HG03575 (cell line): ENCODE measurements around the gene FXYD1.
"Not testable (repeated sequence)": the region's sequence is repeated elsewhere in the genome, so short reads cannot be mapped to it uniquely, and the experiment has no call there.

ENCODE experiments used
- ATAC-seq: cut with Tn5 transposase; IDR thresholded peaks from one replicate; pipeline ENCODE4 v1.9.1; 2021; ENCODE audit not compliant: unreplicated experiment, insufficient number of reproducible peaks, low FRiP score; ENCODE audit errors: extremely low read depth

The FXYD1 gene

DNA sequence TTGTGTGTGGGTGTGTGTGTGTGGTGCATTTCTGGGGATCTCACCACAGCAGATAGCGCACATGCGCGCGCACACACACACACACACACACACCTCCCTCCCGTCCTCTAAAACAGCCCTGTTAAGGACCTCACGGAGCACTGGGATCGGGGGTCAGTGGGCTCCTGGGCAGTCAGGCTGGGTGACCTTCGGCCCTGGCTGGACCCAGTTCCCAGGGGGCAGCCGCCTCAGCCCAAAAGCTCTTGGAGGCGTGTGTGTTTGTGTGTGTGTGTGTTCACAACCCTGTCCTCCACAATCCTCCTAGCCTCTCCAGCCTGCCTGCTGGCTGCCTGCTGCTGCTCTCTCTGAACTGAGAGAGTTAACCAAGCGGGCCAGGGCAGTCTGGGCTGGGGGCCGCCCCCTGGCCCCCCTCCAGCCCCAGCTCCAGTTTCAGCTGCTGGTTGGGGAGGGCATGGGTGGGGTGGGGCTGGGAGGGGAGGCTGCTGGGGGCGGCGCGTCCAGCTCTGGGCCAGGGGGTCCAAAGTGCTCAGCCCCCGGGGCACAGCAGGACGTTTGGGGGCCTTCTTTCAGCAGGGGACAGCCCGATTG, at the start of gene FXYD1:
Gene FXYD1 (plus strand): TSS at position 520 of the 588 bp plus-strand sequence. CDS start 1,256 bp downstream, outside the sequence.
- ATAC-seq: no peak

DNA sequence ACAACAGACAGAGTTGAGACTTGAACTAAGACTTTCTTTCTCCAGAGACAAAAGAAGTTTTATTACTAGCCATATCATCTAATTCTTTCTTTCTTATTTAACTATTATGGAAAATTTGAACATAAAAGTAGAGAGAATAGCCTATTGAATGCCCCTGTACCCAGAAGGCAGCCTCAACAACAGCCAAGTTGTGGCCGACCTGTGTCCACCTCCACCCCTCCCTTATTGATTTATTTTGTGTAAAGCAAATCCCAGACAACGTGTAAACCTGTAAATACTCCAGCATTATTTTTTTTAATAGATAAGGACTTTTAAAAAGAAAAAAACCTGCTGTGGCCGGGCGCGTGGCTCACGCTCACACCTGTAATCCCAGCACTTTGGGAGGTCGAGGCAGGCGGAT, 49.1 kb upstream of the FXYD1 start:
- ATAC-seq: no peak

DNA sequence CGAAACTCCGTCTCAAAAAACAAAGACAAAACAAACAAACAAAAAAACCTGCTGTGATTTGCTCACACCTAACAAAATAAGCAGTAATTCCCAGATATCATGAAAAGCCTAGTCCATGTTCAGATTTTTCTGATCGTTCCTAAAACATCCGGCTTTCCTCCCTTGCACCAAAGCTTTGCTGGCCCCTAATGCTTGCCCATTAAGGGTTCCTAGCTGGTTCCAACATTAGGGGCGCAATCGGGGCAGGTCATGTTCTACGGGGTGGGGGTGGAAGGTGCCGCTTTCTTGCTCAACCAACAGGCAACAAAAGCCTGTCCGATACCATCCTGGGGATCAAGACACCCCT, 48.5 kb upstream of the FXYD1 start:
- ATAC-seq: no peak

DNA sequence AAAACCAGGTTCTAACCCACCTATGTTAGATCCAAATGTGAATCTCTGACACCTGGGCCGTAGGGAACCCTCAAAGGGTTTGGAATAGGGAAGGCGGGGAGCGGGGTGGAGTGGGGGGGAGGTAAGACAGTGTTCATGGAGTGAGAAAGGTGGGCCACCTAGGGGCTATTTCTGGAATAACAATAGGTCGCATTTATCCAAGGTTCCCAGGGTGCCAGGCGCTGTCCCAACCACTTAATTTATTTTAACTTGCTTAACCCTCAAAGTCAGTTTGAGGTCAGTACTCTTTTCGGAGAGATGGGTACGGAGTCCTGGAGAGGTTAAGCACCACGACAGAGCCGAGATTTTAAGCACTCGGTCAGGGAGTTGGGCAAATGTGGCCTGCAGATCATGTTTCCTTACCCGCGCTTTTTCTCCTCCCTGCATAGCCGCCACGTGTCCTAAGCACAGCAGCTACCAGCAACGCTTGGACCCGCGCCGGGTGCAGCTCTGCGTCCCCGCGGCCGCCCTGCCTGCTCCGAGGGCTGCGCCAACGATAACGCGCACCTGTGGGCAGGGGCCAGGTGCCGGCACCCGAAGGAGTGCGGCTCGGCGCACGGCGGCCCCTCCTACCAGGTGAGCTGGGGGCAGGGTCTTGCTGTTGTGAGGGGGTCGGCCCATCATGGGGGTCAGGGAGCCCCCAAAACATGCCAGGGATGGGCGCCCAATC, 48.0 kb upstream of the FXYD1 start:
- ATAC-seq: no peak

DNA sequence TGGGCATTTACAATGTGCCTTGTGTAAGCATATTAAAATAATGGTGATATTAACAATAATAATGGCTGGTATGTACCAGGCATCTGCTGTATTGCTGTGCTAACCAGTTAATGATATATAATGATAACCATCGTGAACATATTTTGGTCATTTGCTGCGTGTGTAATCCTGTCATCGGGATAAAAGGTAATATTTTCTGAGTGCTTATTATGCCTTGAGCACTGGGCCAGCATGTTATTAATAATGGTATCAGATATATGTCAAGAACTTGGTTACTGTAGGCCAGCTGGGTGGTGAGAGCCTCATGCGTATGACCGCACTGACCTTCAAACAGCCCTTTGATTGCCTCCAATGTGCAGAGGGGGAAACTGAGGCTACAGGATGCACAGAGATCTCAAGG, 45.2 kb upstream of the FXYD1 start:
- ATAC-seq: no peak

DNA sequence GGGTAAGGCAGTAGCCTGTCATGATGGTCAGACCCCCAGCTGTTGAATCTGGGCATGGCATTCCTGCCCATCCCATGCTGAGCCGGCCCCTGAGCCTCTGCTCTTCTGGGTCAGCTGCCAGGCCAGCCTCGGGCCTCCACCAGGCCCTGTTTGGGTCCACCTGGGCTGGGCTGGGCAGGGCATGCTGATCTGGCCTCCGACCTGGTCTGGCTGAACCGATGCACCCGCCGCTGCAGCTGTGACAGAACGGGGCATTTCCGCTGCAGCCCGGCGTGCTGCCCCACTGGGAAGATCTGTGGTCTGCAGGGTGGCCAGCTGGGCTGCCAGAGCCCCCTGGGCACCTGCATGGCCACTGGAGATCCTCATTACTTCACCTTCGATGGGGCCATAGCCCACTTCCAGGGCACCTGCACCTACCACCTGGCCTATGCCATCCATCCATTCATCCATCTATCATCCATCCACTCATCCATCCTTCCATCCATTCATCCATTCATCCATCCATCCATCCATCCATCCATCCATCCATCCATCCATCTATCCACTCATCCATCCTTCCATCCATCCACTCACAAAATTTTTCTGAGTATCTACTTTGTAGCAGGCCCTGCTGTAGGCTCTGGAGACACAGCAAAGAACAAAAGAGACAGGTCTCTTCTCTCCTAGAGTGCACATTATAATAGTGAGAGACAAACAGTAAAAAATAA, 44.5 kb upstream of the FXYD1 start:
- no peak for ATAC-seq

DNA sequence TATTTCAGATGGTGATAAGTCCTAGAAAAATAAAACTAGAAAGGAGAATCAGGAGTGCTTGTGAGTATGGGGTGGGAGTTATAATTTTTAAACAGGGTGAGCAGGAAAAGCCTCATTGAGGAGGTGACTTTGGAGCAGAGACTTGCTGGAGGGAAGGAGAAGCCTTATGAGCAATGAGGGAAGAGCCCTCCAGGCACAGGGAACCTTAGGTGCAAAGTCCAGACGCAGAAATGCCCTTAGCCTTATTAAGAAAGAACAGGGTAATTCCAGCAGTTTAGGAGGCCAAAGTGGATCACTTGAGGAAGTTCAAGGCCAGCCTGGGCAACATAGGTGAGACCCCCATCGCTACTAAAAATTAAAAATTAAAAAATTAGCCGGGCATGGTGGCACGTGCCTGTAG, 44.0 kb upstream of the FXYD1 start:
- ATAC-seq: no peak

DNA sequence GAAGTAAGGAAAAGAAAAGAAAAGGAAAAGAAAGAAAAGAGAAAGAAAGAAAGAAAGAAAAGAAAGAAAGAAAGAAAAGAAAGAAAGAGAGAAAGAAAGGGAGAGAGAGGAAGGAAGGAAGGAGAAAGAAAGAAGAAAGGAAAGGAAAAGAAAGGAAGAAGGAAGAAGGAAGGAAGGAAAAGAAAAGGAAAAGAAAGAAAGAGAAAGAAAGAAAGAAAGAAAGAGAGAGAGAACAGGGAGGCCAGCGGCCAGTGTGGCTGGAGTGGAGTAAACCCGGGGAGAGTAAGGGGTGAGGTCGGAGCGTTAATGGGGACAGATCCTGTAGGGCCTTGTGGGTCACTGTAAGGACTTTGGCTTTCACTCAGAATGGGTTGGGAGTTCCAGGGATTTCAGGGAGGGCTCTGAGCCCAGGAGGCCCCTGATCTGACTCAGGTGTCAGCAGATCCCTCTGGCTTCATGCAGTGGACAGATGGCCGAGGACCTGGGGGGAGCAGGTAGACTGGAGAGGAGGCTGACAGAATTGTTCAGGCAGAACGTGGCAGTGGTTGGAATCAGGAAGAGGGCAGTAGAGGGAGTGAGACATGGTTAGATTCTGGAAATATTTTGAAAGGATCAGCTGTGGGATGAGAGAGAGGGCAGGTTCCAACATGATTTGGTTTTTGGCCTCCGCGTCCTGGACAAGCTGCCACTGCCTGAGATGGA, 42.8 kb upstream of the FXYD1 start:
- no peak for ATAC-seq

DNA sequence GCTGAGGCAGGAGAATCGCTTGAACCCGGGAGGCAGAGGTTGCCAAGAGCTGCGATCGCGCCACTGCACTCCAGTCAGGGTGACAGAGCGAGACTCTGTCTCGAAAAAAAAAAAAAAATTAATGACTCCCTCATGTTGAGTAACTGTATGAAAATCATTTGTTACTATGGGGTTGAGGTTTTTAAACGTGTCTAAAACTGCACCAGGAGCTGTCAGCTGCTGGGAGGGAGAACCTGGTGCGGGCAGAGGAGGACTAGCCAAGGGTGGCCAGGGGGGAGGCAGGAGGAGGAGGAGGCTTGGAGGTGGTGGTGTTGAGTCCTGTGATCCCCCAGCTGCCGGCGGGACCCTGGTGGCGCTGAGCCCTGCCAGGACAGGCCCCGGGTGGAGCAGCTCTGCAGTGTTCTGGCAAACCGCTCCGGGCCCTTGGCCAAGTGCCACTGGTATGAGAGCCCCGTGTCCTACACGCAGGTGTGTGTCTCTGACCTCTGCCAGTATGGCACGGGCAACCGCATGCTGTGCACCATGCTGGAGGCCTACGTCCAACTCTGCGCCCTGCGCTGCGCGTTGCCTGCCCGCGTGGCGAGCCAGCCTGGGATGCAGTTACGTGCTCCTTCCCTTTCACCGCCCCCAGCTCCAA, 40.1 kb upstream of the FXYD1 start:
- ATAC-seq: no peak

DNA sequence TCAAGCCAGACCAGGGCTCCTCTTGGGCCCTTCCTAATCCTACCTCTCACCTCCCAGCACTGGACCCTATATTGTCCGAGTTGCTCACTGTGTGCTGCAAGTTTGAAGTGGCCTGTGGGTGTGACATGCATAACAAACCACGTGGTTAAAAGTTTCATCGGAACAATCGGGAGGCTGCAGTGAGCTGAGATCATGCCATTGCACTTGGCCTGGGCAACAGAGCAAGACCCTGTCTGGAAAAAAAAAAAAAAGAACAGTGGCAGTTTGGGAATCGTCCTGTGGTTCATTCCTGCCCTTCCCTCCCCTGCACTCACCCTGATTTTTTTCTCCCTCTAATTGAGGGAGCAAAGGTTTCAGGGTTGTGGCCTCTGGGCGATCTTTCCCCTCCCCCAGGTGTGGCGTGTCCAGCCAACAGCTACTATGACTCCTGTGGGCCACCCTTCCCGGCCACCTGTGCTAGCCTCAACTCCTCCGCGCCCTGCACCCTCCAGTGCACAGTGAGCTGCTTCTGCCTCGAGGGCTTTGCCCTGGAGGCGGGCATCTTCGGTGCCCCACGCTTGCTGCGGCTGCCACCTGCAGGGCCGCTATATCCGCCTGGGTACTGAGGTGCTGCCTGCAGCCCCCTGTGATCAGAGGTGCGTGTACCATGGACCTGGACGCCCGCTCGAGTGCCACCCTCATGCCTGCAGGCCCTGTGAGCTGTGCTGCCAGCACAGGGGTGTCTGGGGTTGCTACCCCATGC, 39.3 kb upstream of the FXYD1 start:
- no peak for ATAC-seq

DNA sequence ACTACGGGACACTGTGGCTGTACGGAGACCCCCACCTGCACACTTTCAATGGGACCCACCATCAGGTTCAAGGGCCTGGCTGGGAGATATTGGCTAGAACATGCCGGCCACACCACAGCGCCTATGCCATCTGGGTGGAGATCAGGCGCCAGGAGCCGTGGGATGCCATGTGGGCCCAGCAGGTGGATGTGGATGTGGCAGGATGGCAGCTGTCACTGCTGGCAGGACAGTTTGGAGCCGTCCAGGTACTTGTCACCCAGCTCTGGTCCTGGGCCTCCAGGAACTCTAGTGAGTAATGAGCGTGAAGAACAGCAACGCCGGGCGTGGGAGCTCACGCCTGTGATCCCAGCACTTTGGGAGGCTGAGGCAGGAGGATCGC, 38.7 kb upstream of the FXYD1 start:
- no peak for ATAC-seq

DNA sequence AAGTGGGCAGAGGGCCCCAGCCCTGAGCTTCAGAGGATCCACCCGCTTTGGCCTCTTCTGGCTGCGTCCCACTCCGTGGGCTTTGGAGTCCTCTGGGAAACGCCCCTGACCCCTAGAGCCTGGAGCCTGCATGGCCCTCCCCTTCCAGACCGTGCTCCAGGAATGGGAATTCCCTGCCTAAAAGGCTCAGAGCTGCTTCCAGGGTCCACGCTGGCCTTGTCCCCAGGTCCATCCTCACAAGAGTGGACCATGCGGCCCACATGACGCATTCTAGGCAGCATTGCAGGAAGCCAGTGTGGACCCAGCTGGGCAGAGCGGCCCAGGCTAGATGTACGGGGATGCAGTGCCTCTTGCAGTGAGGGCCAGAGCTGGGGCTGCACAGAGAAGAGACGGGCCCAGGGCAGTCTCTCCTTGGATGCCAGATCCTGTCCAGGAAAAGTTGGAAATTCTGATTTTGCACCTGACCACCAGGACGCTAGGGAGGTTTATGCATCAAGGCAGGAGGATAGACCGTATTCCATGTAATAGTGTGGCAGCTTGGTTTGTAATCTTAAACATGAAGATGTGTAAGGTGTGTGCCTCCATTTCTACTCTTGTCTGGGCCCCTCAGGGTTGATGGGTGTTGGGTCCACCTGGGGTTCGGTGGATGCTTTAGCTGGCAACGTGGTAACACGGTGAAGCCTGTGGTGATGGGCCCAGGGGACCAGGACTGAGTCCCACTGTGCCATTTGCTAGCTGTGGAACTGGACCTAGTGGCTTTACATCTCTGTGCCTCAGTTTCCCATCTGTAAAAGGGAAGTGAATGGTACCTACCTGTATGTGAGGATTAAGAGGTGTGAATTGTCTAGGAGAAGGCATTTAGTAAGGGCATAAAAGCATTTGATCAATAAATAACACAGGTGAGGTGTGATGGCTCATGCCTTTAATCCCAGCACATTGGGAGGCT, 37.8 kb upstream of the FXYD1 start:
- ATAC-seq: no peak

DNA sequence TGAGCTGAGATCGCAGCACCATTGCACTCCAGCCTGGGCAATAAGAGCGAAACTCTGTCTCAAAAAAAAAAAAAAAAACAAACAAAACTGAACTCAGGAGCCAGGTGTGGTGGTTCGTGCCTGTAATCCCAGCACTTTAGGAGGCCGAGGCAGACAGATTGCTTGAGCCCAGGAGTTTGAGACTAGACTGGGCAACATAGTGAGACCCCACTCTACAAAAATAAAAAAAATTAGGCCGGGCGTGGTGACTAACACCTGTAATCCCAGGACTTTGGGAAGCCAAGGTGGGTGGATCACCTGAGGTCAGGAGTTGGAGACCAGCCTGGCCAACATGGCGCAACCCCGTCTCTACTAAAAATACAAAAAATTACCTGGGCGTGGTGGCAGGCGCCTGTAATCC, 36.7 kb upstream of the FXYD1 start:
- not testable (repeated sequence) for ATAC-seq

DNA sequence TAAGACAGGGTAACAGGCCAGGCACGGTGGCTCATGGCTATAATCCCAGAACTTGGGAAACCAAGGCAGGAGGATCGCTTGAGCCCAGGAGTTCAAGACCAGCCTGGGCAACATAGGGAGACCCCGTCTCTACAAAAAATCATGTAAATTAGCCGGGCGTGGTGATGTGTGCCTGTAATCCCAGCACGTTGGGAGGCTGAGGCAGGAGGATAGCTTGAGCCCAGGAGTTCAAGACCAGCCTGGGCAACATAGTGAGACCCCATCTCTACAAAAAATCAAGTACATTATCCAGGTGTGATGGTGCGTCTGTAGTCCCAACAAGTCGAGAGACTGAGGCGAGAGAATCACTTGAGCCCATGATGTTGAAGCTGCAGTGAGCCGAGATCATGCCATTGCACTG, 35.0 kb upstream of the FXYD1 start:
- not testable (repeated sequence) for ATAC-seq

DNA sequence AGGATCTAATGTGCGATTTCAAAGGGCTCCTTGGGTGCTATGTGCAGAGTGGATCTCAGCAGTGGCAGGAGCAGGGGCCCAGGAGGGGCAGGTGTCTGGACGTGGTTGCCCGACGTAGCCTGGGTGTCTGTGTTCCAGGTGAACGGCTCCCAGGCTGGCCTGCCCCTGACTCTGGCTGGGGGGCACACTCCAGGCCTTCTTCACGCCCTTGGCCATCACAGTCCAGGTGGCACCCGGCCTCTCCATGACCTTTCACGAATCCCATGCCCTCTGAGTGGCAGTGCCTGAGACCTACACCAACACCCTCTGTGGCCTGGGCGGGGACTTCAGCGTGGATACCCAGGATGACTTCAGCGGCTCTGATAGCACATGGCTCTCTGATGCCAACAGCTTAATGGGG, 34.3 kb upstream of the FXYD1 start:
- ATAC-seq: no peak

DNA sequence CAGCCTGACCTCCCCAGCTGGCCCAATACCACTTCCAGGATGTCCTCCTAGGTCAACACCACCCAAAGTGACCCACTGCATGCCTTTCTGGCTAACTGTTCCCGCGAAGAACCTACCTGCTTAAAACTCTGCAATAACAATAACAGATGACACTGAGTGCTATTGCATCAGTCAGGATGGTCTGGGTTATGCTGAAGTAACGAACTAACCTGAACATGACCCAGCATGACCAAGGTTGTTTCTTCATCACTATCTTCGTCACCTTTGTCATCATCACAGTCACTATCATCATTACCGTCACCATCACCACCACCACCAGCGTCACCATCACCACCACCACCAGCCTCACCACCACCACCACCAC, 33.6 kb upstream of the FXYD1 start:
- ATAC-seq: no peak

DNA sequence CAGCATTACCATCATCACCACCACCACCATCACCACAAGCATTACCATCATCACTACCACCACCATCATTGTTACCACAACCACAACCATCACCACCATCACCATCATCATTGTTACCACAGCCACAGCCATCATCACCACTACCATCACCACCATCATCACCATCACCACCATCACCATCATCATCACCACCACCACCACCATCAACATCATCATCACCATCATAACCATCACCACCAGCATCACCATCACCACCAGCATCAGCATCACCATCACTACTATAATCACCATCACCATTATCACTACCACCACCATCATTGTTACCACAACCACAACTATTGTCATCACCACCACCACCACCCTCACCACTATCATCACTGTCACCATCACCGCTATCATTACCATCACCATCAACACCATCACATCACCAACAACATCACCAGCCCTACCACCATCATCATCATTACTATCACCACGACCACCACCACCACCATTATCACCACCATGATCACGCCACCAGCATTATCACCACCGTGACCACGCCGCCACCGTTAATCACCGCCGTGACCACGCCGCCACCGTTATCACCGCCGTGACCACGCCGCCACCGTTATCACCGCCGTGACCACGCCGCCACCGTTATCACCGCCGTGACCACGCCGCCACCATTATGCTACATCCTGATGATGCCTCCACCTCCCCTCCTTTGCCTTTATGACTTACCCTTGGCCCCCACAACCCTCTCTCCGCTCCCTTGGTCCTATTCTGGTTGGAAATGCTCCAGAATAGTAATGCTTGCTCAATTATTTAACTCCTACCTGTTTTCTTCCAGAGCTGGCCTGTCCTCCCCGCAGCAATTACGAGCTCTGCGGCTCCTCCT, 33.0 kb upstream of the FXYD1 start:
- no peak for ATAC-seq
